K562 (cell line): ENCODE results near the gene CD320. TPM values are rescaled to one million over a fixed set of nuclear protein-coding genes. Genes with fewer than 3 reads are reported as not detected.

Source experiments
- BRCA1 ChIP-seq, 2 experiments: fragments of 450-650 bp in 1 of 2; sonication (generic) in 1 of 2; formaldehyde crosslinking in 1 of 2; IDR thresholded peaks; 2 replicates each; pipeline versions ENCODE4 v1.5.0 to v1.6.1; 2017 to 2020; ENCODE audit warnings: mild to moderate bottlenecking in 1 of 2, missing genetic modification reagents in 1 of 2
- BRD9 ChIP-seq: fragments of 450-650 bp; IDR thresholded peaks from 2 replicates; pipeline ENCODE4 v1.6.1; 2018; ENCODE audit warnings: low read depth; ENCODE audit not compliant: partially characterized antibody
- DDX20 ChIP-seq: fragments of 450-650 bp; IDR thresholded peaks from 2 replicates; pipeline ENCODE4 v1.6.1; 2016; ENCODE audit warnings: missing genetic modification characterization, low read depth, mild to moderate bottlenecking, missing compliant biosample characterization, moderate library complexity
- ELF4 ChIP-seq: fragments of 450-650 bp; formaldehyde crosslinking; IDR thresholded peaks from 2 replicates; pipeline ENCODE4 v1.4.0; 2022; ENCODE audit warnings: missing genetic modification characterization
- FOXP1 ChIP-seq: sonication (generic); formaldehyde crosslinking; IDR thresholded peaks from 2 replicates; pipeline ENCODE4 v1.8.0; 2022; ENCODE audit warnings: mild to moderate bottlenecking, missing genetic modification reagents
- KDM4B ChIP-seq, 2 experiments: fragments of 450-650 bp in 1 of 2; sonication (generic) in 1 of 2; IDR thresholded peaks; 2 replicates each; pipeline ENCODE4 v1.6.1; 2016 to 2017; ENCODE audit warnings: borderline replicate concordance in 2 of 2, antibody characterized with exemption in 1 of 2, low read depth in 1 of 2, mild to moderate bottlenecking in 1 of 2
- MAFF ChIP-seq: IDR thresholded peaks from 2 replicates; pipeline ENCODE4 v1.6.1; 2012; ENCODE audit warnings: low read length, improper control_type of control experiment
- MBD2 ChIP-seq: sonication (generic); IDR thresholded peaks from 2 replicates; pipeline ENCODE4 v1.6.1; 2016; ENCODE audit warnings: low read depth, borderline replicate concordance
- MCM2 ChIP-seq: fragments of 450-650 bp; IDR thresholded peaks from 2 replicates; pipeline ENCODE4 v1.6.1; 2017; ENCODE audit warnings: low read depth, mild to moderate bottlenecking
- NCOA6 ChIP-seq: fragments of 450-650 bp; IDR thresholded peaks from 2 replicates; pipeline ENCODE4 v1.6.1; 2017; ENCODE audit warnings: mild to moderate bottlenecking
- NR1H2 ChIP-seq: sonication (generic); formaldehyde crosslinking; IDR thresholded peaks from 2 replicates; pipeline ENCODE4 v1.4.0; 2020; ENCODE audit warnings: mild to moderate bottlenecking, missing genetic modification reagents
- POLR2AphosphoS5 ChIP-seq: IDR thresholded peaks from 2 replicates; pipeline ENCODE4 v1.6.1; 2011; ENCODE audit warnings: mild to moderate bottlenecking, low read depth, low read length, moderate library complexity; ENCODE audit not compliant: control insufficient read depth, insufficient read depth
- RBBP5 ChIP-seq: fragments of 200-600 bp; sonication (generic); IDR thresholded peaks from 2 replicates; pipeline ENCODE4 v1.6.1; 2012; ENCODE audit warnings: borderline replicate concordance, mild to moderate bottlenecking, low read length, control low read depth, inconsistent platforms; ENCODE audit not compliant: insufficient read depth, poor library complexity, severe bottlenecking
- RNF2 ChIP-seq: sonication (generic); IDR thresholded peaks from 2 replicates; pipeline ENCODE4 v1.6.1; 2016
- SMAD3 ChIP-seq: fragments of 450-650 bp; formaldehyde crosslinking; conservative IDR thresholded peaks from 2 replicates; pipeline ENCODE4 v1.4.0; 2020; ENCODE audit warnings: mild to moderate bottlenecking
- TBL1XR1 ChIP-seq, 2 experiments: IDR thresholded peaks; 2 replicates each; pipeline ENCODE4 v1.6.1; 2012; ENCODE audit warnings: improper control_type of control experiment in 2 of 2, low read length in 2 of 2, mild to moderate bottlenecking in 1 of 2
- ZNF3 ChIP-seq: fragments of 250-450 bp; sonication (Bioruptor Pico); IDR thresholded peaks from 2 replicates; pipeline ENCODE4 v1.5.0; 2021; ENCODE audit warnings: mild to moderate bottlenecking, moderate library complexity
- polyA plus RNA-seq, 8 experiments: library from polyadenylated mRNA; depleted of rRNA in 4 of 8; stranded (reverse) in 5 of 8; unstranded in 3 of 8; fragments of >200 nt; fragmentation: Nextera tagmentation in 2 of 8; fragmentation: Illumina TruSeq in 1 of 8; extraction: Ambion mirVana in 2 of 8; extraction: Trizol in 1 of 8; gene quantifications; 2 replicates each; pipeline versions ENCODE4 v1.2.1 to v1.2.3, GENCODE V29; 2011 to 2014; ENCODE audit warnings: inconsistent platforms in 1 of 8, missing spikeins in 1 of 8
- total RNA-seq, 7 experiments: library from RNA; depleted of rRNA in 6 of 7; stranded (reverse); fragments of >200 nt in 6 of 7; fragmentation: Illumina TruSeq in 2 of 7; extraction: Trizol in 2 of 7; gene quantifications; 2 replicates each; pipeline versions ENCODE4 v1.2.1 to v1.2.3, GENCODE V29; 2011 to 2021; ENCODE audit warnings: low replicate concordance in 1 of 7
- TF ChIP-seq, protein P1 (sequence below): fragments of 250-450 bp; sonication (Bioruptor Pico); IDR thresholded peaks from 2 replicates; pipeline ENCODE4 v1.5.0; 2020; ENCODE audit warnings: mild to moderate bottlenecking, borderline replicate concordance
- TF ChIP-seq, protein P2 (sequence below): fragments of 450-650 bp; IDR thresholded peaks from 2 replicates; pipeline ENCODE4 v1.6.1; 2014; ENCODE audit warnings: low read depth, mild to moderate bottlenecking, moderate library complexity, borderline replicate concordance
- TF ChIP-seq, protein P3 (sequence below): fragments of 450-650 bp; formaldehyde crosslinking; IDR thresholded peaks from 2 replicates; pipeline ENCODE4 v1.4.0; 2022; ENCODE audit warnings: missing genetic modification characterization
- TF ChIP-seq, protein P4 (sequence below): sonication (generic); formaldehyde crosslinking; IDR thresholded peaks from 2 replicates; pipeline ENCODE4 v1.8.0; 2023; ENCODE audit warnings: mild to moderate bottlenecking, missing genetic modification reagents

CD320 gene
- total and polyA plus RNA-seq, 9 of the 15 experiments (the other 6 are each of a cell fraction or from before 2014, with no cell fraction given): 0.45 to 94.5 (median 34.4) TPM

DNA sequence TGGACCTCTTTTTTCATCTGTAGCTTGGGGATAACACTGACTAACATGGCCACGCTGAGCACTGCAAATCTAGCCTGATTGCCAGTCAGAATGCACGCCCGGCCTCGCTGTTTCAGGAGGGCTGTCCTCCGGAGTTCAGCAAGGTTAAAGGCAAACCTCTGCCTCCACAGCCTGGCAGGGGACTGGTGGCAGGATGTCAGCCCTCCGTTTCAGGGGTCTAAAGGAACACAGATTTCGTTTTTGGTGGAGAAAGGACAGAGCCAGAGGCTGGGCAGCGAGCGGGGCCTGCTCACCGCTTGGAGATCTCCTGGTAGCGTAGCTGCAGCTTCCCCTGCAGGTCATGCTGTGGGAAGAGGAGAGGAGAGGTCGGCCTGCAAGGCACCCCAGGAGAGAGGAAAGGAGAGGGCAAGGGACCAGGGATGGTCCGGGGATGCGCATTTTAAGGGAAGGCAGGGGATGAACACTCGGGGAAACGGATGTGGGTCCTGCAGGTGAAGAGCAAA, 12.5 kb upstream of the CD320 start (continued):
- TF ChIP-seq BRD9 (peak; percentile 17), NCOA6 (no peak), MBD2 (no peak), KDM4B (IDR thresholded peaks at IDR 0.05; ENCODE audit: borderline replicate concordance in 2 of 2, low read depth in 1 of 2) (no peak), SMAD3 (no peak), RBBP5 (no peak), TBL1XR1 (IDR thresholded peaks at IDR 0.05; ENCODE audit: low read length in 2 of 2) (no peak), DDX20 (tag) (no peak), BRCA1 (IDR thresholded peaks at IDR 0.05) (no peak), BRCA1 (CRISPR knock-in tag; IDR thresholded peaks at IDR 0.05) (peak; percentile 65; the same call in 1 of the 2 replicates), ELF4 (CRISPR knock-in tag) (0 out of 2 replicates have a peak, but pooled peaks have one; percentile 14), MAFF (no peak), RNF2 (no peak), POLR2AphosphoS5 (no peak), ZNF3 (CRISPR knock-in tag) (no peak), FOXP1 (CRISPR knock-in tag) (no peak; the same call in 1 of the 2 replicates), NR1H2 (CRISPR knock-in tag) (no peak), MCM2 (no peak)
- TF ChIP-seq, protein P1, sequence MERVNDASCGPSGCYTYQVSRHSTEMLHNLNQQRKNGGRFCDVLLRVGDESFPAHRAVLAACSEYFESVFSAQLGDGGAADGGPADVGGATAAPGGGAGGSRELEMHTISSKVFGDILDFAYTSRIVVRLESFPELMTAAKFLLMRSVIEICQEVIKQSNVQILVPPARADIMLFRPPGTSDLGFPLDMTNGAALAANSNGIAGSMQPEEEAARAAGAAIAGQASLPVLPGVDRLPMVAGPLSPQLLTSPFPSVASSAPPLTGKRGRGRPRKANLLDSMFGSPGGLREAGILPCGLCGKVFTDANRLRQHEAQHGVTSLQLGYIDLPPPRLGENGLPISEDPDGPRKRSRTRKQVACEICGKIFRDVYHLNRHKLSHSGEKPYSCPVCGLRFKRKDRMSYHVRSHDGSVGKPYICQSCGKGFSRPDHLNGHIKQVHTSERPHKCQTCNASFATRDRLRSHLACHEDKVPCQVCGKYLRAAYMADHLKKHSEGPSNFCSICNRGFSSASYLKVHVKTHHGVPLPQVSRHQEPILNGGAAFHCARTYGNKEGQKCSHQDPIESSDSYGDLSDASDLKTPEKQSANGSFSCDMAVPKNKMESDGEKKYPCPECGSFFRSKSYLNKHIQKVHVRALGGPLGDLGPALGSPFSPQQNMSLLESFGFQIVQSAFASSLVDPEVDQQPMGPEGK: no peak
- TF ChIP-seq, protein P2, sequence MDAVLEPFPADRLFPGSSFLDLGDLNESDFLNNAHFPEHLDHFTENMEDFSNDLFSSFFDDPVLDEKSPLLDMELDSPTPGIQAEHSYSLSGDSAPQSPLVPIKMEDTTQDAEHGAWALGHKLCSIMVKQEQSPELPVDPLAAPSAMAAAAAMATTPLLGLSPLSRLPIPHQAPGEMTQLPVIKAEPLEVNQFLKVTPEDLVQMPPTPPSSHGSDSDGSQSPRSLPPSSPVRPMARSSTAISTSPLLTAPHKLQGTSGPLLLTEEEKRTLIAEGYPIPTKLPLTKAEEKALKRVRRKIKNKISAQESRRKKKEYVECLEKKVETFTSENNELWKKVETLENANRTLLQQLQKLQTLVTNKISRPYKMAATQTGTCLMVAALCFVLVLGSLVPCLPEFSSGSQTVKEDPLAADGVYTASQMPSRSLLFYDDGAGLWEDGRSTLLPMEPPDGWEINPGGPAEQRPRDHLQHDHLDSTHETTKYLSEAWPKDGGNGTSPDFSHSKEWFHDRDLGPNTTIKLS: no peak
- TF ChIP-seq, protein P3, sequence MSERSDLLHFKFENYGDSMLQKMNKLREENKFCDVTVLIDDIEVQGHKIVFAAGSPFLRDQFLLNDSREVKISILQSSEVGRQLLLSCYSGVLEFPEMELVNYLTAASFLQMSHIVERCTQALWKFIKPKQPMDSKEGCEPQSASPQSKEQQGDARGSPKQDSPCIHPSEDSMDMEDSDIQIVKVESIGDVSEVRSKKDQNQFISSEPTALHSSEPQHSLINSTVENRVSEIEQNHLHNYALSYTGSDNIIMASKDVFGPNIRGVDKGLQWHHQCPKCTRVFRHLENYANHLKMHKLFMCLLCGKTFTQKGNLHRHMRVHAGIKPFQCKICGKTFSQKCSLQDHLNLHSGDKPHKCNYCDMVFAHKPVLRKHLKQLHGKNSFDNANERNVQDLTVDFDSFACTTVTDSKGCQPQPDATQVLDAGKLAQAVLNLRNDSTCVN (CRISPR knock-in tag): no peak
- TF ChIP-seq, protein P4, sequence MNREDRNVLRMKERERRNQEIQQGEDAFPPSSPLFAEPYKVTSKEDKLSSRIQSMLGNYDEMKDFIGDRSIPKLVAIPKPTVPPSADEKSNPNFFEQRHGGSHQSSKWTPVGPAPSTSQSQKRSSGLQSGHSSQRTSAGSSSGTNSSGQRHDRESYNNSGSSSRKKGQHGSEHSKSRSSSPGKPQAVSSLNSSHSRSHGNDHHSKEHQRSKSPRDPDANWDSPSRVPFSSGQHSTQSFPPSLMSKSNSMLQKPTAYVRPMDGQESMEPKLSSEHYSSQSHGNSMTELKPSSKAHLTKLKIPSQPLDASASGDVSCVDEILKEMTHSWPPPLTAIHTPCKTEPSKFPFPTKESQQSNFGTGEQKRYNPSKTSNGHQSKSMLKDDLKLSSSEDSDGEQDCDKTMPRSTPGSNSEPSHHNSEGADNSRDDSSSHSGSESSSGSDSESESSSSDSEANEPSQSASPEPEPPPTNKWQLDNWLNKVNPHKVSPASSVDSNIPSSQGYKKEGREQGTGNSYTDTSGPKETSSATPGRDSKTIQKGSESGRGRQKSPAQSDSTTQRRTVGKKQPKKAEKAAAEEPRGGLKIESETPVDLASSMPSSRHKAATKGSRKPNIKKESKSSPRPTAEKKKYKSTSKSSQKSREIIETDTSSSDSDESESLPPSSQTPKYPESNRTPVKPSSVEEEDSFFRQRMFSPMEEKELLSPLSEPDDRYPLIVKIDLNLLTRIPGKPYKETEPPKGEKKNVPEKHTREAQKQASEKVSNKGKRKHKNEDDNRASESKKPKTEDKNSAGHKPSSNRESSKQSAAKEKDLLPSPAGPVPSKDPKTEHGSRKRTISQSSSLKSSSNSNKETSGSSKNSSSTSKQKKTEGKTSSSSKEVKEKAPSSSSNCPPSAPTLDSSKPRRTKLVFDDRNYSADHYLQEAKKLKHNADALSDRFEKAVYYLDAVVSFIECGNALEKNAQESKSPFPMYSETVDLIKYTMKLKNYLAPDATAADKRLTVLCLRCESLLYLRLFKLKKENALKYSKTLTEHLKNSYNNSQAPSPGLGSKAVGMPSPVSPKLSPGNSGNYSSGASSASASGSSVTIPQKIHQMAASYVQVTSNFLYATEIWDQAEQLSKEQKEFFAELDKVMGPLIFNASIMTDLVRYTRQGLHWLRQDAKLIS (CRISPR knock-in tag): no peak
